HFFc6 (cell line): ENCODE results near the gene RPL19. TPM values are rescaled to one million over a fixed set of nuclear protein-coding genes. Genes with fewer than 3 reads are reported as not detected.

Experiments used
- DNase-seq: peaks from one replicate; pipeline ENCODE4 v3.0.0-alpha.2; 2018
- H3K27ac Mint-ChIP-seq: 2 replicates; pipeline ENCODE4 v1.8.0; 2020; ENCODE audit warnings: mild to moderate bottlenecking, mixed read lengths
- H3K27me3 Mint-ChIP-seq: 2 replicates; pipeline ENCODE4 v1.8.0; 2021; ENCODE audit warnings: mild to moderate bottlenecking, moderate library complexity, mixed read lengths; ENCODE audit not compliant: insufficient read depth
- H3K36me3 Mint-ChIP-seq: 2 replicates; pipeline ENCODE4 v1.8.0; 2021; ENCODE audit warnings: low read depth, mixed read lengths
- H3K4me1 Mint-ChIP-seq: 2 replicates; pipeline ENCODE4 v1.8.0; 2020; ENCODE audit warnings: low read depth, mixed read lengths
- H3K4me3 Mint-ChIP-seq: 2 replicates; pipeline ENCODE4 v1.8.0; 2020; ENCODE audit warnings: mild to moderate bottlenecking, moderate library complexity, mixed read lengths
- H3K9me3 Mint-ChIP-seq: 2 replicates; pipeline ENCODE4 v1.8.0; 2020; ENCODE audit warnings: mild to moderate bottlenecking, mixed read lengths
- total RNA-seq, 6 experiments: library from RNA; stranded (reverse); fragmentation: NEBNext Ultra II Directional; extraction: Animal tissue kit (Norgen Biotek cat#: 25700); gene quantifications; 2 replicates in 1 of 6; 3 replicates in 5 of 6; pipeline ENCODE4 v1.2.3, GENCODE V29; 2021
- TF ChIP-seq, protein P1 (sequence below): fragments of 200-600 bp; sonication (generic); IDR thresholded peaks from 2 replicates; pipeline ENCODE4 v1.5.0; 2021; ENCODE audit warnings: antibody characterized with exemption, mild to moderate bottlenecking

RPL19 gene
- total RNA-seq, 6 experiments from 2014 or later = 1,574 to 1,911 (median 1,762) TPM

DNA sequence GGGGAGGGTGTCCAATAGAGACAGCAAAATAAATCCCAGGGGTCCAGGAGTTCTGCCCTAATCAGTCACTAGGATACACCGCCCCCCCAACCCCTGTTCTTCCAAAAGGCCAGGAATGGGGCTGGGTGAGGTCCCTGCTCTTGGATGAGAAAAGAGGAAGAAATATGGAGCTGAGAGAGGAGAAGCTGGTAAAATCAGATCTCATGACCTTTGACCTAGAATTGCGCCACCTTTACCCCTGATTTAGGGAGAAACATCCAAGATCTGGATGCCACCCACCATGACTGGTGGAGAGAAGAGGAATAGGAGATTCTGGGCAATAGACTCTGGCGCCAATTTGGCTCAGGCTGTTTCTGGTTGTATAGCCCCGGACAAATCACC is 1.9 kb upstream of the RPL19 start:
- Mint-ChIP-seq H3K4me1 (peaks cover 66% of the 10 kb centered on the region), H3K27ac (peak overlapping the region; percentile 49), H3K9me3 (no peaks in the 10 kb centered on the region), H3K4me3 (peak overlapping the region; percentile 89), H3K27me3 (peaks cover 1% of the 10 kb centered on the region), H3K36me3 (peaks cover 37% of the 10 kb centered on the region)
- TF ChIP-seq, protein P1, sequence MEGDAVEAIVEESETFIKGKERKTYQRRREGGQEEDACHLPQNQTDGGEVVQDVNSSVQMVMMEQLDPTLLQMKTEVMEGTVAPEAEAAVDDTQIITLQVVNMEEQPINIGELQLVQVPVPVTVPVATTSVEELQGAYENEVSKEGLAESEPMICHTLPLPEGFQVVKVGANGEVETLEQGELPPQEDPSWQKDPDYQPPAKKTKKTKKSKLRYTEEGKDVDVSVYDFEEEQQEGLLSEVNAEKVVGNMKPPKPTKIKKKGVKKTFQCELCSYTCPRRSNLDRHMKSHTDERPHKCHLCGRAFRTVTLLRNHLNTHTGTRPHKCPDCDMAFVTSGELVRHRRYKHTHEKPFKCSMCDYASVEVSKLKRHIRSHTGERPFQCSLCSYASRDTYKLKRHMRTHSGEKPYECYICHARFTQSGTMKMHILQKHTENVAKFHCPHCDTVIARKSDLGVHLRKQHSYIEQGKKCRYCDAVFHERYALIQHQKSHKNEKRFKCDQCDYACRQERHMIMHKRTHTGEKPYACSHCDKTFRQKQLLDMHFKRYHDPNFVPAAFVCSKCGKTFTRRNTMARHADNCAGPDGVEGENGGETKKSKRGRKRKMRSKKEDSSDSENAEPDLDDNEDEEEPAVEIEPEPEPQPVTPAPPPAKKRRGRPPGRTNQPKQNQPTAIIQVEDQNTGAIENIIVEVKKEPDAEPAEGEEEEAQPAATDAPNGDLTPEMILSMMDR = no peak
- no peak for DNase-seq

DNA sequence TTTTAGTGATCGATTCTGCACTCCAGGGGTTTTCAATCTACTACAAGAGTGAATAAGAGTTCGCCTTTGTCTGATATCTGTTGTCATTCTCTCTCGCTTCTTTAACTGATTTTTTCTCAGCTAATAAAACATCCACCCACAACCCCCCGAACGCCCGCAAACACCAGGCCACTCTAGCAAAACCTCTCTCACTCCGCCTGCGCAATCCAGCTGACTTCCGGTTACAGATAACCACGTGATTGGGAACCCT is 338 bp upstream of the RPL19 start:
- peaks cover 55% of the 10 kb centered on the region for H3K4me1 Mint-ChIP-seq
- H3K27me3 Mint-ChIP-seq = peaks cover 3% of the 10 kb centered on the region; the same call in 1 of the 2 replicates
- H3K9me3 Mint-ChIP-seq = no peaks in the 10 kb centered on the region
- TF ChIP-seq, protein P1 = no peak
- H3K36me3 Mint-ChIP-seq = peaks cover 39% of the 10 kb centered on the region
- H3K4me3 Mint-ChIP-seq = peak overlapping the region; percentile 97
- H3K27ac Mint-ChIP-seq = peak overlapping the region; percentile 99
- DNase-seq = peak; percentile 92

DNA sequence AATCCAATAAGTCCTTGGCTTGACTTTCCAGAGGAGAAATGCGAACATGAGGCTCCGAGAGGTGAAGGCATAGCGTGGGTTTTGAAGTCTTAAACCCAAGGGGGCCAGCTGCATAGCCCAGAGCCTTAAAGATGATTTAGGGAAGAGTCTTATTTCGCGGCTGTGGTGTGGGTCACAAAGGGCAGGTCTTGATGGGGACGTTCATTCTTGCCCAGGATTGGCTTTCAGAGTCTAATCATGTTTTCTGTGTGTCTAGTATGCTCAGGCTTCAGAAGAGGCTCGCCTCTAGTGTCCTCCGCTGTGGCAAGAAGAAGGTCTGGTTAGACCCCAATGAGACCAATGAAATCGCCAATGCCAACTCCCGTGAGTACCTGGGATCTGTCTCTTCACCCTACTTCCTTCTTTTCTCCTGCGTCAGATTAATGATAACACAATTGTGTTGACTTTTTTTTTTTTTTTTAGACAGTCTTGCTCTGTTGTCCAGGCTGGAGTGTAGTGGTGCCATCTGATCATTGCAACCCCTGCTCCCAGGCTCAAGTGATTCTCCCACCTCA is 951 bp downstream of the RPL19 start:
- peak overlapping the region; percentile 99 for H3K27ac Mint-ChIP-seq
- H3K4me1 Mint-ChIP-seq = peaks cover 44% of the 10 kb centered on the region
- peaks cover 39% of the 10 kb centered on the region for H3K36me3 Mint-ChIP-seq

DNA sequence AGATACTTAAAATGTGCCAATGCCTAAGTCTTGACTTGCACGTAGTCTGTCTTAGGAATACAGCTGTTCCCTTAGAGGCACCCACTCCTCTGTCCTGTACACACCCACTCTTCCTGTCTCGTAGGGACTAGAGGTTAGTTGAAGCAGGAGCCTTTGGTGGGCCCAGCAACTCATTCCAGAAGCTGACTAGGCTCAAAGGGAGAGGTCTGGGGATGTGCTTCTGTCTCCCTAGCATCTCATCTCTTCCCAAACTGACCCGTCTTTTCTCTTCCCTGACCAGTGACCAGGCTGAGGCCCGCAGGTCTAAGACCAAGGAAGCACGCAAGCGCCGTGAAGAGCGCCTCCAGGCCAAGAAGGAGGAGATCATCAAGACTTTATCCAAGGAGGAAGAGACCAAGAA is 4.2 kb downstream of the RPL19 start:
- Mint-ChIP-seq H3K4me1 (peaks cover 53% of the 10 kb centered on the region), H3K36me3 (peaks cover 39% of the 10 kb centered on the region), H3K9me3 (no peaks in the 10 kb centered on the region), H3K27ac (no peak overlapping the region; the same call in 1 of the 2 replicates), H3K27me3 (peaks cover 4% of the 10 kb centered on the region; the same call in 1 of the 2 replicates), H3K4me3 (no peak overlapping the region)
- no peak for DNase-seq
- TF ChIP-seq, protein P1 = no peak

More for the DNA sequence above, 951 bp downstream of the RPL19 start:
- no peak for DNase-seq
- Mint-ChIP-seq H3K27me3 (peaks cover 3% of the 10 kb centered on the region; the same call in 1 of the 2 replicates), H3K4me3 (peak overlapping the region; percentile 97), H3K9me3 (no peaks in the 10 kb centered on the region)
- TF ChIP-seq, protein P1 = no peak

DNA sequence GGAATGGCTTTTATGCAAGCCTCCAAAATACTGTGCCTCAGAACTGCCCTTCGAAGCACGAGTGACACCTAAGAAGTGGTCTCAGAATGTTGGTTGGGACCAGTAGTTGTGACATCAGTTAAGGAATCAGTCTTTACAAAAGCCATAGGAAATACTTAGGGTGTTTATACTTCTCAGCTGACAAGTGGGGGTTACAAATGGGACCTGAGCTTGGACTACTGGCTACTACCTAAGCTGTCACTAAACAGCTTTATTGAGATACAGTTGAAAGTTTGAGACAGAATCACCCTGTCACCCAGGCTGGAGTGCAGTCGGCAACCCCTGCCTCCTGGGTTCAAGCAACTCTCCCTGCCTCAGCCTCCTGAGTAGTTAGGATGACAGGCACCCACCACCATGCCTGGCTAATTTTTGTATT is 5.0 kb downstream of the RPL19 start:
- Mint-ChIP-seq H3K27ac (no peak overlapping the region), H3K27me3 (peaks cover 4% of the 10 kb centered on the region; the same call in 1 of the 2 replicates), H3K4me3 (no peak overlapping the region), H3K4me1 (peaks cover 50% of the 10 kb centered on the region), H3K36me3 (peaks cover 37% of the 10 kb centered on the region), H3K9me3 (no peaks in the 10 kb centered on the region)
- TF ChIP-seq, protein P1 = no peak
- no peak for DNase-seq
